HG02840 (cell line): ENCODE data around the gene MAP6.

Experiments
- ATAC-seq: cut with Tn5 transposase; IDR thresholded peaks from one replicate; pipeline ENCODE4 v1.9.1; 2021; ENCODE audit warnings: mild to moderate bottlenecking, moderate library complexity, moderate number of reproducible peaks; ENCODE audit not compliant: unreplicated experiment, low FRiP score

The MAP6 gene

DNA sequence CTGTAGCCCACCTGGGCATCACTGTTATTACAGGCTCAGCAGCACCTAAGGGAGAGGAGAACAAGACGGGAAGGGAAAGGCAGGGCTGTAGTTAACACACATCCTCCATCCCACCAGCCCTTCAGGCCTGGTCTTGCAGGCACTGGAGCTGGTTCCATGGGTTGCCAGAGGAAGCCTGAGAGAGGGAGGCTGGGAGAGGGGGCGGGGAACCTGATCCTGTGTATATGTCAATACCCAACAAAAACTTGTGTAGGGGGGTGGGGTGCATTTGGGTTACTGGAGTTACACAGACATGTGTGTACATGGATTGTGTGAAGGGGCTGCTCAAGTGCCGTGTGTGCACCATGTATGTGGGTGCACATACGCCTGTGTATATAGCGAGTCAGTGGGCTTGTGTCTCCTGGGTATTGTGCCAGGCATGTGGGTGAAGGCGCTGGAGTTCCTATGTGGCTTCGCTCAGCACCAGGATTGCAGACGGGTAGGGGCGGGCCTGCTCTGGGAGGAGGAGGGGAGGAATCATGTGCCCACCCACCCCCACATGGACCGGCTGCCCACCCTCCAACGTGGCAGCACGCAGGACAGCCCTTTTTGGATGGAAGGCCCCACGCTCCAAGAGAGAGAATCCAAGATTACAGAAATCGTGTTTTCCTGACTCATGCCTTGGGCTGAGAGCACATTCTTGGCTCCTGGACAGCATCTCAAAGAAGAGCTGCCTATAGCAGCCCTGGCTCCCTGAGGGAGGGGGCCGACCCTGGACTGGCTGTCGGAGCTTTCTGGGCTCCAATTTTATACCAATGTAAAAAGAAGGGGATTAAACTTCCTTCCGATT lies 111.0 kb downstream of the MAP6 start:
- ATAC-seq, result no peak

DNA sequence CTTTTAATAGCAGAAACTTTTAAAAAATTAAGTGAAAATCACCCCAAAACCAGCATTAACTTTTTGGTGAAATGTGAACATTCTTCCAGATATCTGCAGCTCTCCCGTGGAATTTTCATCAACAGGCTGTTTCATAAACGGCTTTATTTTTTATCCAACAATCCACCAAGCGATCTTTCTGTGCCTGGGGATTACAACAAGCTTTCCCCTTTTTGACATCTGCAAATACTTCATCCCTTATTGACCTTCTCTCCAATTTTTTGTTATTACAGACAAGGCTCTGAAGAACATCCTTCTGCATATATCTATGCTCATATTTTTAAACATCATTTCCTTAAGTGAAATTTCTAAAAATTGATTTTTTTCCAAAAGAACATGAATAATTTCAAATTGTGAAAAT lies 112.6 kb downstream of the MAP6 start:
- ATAC-seq, result no peak

DNA sequence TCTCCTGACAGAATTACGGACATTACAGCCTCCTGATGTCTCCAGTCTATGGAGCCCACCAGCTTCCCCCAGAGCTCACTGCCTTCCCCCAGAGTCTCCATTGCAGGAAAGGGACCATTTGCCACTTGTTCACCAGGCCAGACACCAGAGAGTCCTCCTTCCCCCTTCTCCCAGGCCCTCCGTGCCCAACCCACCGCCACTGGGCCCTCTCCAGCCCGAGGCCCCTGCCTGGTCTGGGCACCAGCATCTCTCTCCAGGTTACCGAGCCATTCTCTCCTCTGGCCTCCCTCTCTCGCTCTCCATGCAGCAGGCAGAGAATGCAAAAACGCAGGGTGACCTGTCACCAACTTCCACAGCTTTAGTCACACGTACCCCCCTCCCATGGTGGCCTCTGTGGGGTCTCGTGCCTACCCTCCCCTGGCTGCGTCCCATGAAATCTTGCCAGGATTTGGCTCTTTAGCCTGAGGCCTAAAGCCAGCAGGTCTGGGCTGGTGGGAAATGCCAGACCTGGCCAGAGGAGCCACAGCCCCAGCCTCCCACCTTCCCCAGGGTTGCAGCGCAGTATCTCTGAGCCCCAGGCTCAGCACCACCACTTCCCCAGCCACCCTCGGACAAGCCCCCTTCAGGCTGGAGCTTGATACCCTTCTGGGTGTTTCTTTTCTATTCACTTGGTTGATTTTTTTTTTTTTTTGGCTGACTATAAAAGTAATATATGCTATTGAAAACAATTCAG lies 113.6 kb downstream of the MAP6 start:
- ATAC-seq, result no peak

DNA sequence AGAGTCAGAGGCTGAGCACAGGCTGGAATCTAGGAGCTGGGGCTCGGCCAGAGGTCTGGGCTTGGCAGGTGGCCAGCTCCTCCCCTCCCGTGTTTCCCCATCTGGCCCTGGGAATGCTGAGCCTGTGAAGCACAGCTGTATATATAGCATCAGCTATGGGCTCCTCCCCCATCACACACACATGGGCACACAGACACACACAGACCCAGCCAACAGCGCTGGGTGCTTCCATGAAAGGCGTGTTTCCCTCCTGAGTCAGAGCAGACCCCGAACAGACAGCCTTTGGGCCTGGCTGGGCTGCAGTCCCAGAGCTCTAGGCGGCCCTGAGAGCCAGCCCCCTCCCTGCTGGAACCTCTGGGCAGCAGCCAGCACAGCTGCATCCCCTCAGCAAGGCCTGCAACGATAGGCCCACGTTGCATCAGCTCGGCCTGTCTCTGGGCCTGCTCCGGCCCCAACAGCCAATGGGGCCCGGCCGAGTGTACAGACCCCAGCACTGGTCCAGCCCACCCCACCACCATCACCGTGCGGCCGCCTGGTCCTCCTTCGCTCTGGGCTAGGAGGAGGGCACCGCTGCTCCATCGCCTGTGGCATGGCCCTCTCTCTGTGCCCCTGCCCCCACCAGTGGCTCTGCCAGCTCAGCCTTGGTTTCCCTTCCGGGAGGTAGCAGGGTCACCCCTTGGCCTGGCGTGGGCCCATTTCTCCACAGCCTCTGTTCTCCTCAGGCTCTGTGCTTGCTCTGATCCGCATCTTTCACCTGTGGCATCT lies 114.4 kb downstream of the MAP6 start:
- ATAC-seq, result no peak

DNA sequence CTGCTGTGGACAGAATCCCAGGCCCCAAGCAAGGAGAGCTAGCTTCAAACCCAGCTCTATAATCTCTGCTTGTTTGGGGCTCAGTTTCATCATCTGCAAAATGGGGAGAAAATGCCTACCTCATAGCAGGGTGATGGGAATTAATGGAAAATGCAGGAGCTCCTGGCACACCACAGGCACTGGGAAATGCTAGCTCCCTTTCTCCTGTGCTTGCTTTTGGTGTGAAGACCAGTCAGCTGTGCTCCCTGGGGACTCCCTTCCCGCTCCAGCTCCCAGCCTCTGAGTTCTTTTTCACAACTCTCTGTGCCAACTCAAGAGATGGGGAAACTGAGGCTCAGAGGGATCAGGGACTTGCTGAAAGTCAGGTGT lies 115.0 kb downstream of the MAP6 start:
- ATAC-seq, result no peak

DNA sequence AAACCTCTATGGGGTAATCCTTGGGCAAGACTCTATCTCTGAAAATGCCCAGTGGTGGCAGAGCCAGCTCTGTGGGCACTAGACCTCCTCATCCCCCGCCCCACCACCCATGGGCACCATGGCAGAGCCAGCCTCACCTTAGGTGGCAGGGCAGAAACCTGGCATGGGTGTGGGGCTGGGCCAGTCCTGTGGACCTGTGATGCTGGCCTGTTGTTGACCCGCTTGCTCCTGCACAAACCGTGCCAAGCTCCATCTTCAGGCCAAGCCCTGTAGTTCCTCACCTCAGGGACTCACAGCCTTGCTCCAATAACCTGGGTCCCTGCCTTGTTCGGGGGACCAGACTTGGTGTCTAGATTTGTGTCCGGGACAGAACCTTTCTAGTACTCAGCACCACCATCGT lies 115.7 kb downstream of the MAP6 start:
- no peak for ATAC-seq

DNA sequence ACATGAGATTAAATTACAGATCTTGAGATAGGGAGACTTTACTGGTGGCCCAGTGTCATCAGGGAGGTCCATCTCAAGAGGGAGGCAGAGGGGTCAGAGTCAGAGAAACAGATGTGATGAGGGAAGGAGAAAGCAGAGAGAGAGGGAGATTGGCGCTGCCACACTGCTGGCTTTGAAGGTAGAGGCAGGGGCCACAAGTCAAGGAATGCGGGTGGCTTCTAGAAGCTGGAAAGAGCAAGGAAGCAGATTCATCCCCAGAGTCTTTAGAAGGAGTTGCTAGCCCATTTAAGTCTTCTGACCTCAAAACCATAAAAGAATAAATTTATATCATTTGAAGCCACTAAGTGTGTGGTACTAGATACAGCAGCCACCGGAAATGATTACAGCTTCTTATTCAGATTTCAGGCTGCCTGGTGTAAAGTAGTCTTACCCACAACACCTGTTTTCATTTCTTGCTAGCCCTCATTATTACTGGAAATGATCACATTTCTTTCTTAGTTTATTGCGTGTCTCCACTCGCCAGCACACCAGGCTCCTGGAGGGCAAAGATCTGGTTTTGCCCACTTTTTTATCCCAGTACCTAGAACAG lies 119.4 kb downstream of the MAP6 start:
- no peak for ATAC-seq

DNA sequence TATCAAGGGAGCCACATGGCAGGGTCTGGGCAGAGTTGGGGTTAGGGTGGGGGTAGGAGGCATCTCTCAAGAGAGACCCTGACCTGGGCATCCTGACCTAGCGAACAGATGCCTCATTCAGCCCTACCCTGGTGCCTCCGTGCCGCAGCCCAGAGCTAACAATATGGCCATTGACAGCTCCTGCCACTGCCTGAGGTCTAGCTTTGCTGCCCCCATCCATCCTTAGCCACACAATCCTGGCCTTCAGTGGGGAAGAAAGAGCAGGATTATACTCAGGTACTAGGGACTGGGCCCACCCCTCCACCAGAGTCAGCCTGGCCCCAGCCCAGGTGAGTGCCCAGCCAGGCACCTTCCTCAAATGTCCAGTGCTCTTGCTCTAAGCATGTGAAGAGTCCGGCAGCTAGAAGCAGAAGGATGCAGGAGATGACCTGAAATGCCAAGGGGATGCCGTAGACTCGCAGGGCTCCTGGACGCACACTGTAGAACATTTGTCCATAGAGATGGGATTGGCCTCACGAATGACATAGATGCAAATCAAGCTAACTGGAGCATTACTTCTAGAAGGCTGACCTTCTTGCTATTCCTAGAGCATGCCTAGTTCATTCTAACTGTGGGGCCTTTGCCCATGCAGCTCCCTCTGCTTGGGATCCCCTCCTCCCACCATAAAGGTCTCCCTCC lies 120.1 kb downstream of the MAP6 start:
- no peak for ATAC-seq

DNA sequence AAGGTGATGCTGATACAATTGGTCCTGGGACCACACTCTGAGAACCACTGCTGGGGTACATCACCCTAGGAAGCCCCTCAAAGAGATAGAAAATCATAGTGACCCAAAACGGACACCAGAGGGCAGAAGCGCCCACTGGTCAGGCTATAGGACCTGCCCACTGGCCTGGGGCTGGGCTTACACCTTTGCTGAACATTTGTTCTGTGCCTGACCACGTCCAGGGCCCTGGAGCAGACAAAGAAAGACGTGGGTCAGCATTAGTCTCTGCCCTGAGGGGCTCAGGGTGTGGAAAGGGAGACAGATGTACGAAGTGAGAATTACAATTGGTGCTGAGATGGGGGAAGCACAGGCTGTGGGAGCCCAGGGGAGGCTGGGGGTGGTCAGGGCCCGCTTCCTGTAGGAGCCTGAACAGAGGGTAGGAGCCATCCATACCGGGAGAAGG lies 121.2 kb downstream of the MAP6 start:
- no peak for ATAC-seq

DNA sequence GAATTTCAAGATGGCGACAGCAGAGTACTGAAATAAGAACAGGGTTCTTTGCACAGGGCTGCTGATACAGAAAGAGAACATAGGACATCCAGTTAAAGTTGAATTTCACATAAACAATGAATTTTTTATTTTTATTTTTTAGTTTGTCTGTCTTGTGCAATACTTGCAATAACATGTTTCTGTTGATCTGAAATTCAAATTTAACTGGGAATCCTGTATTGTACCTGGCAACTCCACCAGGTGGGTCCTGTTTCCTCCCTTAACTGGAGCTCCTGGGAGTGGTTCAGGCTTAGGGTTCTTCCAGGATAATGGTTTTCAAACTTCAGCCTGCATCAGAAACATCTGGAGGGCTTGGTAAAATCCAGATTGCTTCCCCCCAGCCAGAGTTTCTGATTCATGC lies 121.7 kb downstream of the MAP6 start:
- no peak for ATAC-seq

DNA sequence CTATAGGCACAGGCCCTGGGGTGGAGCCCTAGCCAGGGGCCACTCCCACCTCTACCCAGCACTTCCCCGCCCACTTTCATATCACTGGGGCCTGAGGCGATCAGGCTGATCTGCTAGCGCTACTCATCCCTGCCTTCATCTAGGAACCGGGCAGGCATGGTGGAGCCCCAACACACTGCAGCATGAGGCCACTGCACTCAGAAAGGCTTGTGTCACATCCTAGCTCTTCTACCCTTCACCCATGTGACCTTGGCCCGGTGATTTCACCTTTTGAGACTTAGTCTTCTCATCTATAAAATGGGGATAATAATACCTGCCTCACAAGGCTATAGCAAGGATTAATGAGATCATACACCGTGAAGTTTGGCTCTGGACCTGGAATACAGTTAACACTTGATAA lies 125.0 kb downstream of the MAP6 start:
- no peak for ATAC-seq

DNA sequence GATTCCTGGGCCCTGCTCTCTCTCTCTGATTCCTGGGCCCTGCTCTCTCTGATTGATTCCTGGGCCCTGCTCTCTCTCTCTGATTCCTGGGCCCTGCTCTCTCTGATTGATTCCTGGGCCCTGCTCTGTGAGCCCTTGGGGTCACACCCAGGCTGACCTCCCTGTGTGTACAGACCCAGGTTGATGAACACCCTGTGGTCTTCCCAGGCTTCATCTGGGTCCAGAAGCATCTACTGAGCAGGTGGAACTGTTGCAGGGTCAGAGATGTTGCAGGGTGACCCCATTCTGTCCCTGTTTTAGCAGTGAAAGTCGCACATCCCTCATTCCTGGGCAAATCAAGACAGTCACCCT lies 126.8 kb downstream of the MAP6 start:
- ATAC-seq, result no peak

DNA sequence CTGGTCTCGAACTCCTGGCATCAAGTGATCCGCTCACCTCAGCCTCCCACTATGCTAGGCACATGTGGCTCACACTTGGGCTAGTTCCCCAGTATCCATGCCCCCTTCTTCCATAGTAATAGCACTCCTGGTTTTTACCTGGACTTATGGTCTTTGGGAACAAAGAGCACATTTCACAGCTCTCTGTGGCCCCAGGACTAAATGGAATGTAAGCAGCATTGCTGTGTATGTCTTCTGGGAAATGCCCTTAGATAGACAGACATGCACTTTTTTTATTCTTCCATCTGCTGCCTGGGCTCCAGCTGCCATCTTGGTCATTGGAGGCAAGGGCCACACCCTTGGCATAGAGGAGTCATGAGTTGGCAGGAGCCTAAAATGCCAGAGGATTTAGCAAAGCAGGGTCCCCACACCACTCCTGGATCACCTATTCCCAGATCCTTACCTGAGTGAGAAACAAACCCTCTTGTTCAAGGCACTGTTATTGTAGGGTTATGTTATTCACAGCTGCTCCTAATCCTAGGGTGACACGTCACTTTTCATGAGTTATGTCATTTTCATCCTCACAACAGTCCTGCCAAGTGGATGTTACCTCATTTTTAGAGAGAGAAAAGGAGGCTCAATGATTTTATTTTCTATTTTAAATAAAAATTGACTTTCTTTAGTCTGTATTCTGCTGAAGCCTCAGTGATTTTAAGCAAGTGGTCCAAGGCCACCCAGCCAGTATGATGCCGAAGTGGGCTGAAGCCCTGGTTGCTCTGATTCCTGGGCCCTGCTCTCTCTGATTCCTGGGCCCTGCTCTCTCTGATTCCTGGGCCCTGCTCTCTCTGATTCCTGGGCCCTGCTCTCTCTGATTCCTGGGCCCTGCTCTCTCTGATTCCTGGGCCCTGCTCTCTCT lies 127.4 kb downstream of the MAP6 start:
- no peak for ATAC-seq

DNA sequence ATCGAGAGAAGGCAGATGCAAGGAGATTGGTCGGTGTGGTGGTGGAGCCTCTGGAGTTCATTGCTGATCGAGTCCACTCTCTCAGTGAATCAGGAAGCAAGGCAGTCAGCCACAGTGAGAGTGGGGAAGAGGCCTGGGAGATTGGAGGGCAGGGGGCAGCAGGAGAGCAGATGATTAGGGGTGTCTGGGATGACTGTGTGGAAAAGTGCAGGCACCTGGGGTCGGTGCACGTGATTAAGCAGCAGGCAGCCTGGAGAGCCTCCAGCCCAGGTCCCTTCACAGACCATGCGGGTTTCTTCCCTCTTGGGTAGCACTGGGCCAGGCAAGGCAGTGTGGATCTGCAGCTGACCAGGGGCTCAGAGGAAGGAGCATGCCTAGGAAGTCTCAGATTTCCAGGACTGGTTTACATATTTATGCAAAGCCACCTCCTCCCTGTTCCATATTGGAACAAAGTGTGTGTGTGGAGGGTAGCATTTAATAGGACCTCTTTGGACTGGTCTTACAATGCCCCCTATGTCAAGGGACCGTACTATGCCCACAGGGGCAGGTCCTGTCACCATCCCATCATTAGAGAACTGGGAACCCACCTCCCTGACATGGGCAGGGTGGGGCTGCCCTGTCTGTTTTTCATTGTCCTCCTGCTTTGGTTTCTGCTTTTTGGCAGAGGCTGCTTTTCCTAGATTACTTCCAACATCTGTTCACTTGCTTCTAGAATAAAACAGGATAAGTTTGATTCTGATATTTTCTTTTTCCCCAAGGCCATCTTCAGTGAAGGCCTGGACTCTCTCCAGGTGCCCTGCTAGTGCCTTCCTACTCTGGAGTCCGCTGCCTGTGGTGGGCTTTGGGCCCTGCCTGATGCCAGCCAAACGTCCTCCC lies 129.1 kb downstream of the MAP6 start:
- ATAC-seq, result no peak

DNA sequence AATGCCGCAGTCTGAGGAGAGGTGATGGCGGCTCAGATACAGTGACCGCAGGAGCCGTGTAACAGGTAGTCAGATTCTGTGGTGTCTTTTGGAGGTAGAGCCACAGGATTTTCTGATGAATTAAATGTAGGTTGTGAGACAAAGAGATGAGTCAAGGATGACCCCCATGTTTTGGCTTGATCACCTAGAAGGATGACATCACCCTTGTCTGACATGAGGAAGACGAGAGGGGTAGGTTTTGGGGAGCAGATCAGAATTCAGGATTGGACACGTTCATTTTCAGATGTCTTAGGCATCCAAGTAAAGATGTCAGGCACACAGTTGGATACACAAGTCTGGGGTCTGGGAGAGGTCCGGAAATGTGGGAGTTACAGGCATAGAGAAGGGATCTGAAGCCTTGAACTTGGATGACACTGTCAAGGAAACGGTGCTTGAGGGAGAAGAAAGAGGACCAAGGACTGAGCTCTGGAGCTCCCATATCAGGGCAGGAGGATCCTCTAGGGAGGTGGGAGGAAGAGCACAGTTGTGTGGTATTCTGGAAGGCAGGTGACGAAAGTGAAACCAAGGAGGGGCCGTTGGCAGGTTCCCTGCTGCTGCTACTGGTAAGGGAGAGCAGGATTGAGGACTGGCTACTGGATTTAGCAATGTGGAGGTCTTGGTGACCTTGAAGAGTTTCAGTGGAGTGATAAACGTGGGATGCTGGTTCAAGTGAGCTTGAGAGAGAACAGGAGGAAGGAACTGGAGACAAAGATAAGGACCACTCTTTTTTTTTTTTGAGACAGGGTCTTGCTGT lies 130.5 kb downstream of the MAP6 start:
- ATAC-seq, result no peak

DNA sequence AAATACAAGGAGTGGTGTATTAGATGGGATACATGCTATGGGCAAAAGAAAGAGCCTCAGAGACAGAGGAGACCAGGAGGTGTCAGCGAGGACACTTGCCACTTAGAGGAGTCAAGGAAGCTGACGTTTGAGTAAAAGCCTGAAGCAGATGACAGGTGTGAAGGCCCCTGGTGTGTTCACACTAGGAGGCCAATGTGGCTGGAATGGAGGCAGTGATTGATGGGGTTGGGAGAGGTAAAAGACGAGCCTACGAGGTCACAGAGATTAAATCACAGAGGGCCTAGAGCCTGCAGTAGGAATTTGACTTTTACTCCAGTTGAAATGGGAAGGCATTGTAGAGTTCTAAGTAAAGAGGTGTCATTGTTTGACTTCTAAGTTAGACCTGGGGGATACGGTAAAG lies 131.1 kb downstream of the MAP6 start:
- no peak for ATAC-seq
